Measurements from ENCODE around the gene CLIP1.

Gene CLIP1

DNA sequence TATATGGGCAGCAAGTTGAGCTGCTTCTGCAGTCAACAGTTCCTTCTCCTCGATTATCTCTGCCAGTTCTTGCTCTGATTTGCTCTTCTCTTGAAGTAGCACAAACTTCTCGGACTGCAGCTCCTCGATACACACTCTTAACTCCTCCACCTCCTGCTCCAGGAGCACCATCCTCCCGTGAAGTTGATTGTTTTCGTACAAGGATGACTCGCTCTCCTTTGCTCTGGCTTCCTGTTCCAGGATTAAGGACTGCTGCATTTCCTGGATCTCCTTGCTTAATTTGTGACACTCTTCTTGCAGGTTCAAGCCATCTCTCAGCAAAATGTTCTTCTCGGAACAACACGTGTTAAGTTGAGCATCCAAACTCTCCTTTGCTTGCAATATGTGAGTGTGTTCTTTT lies 100.0 kb downstream of the CLIP1 start:
- no peak for DNase-seq (ENCODE audit: extremely low read depth in 1 of 2, low read depth in 1 of 2)

DNA sequence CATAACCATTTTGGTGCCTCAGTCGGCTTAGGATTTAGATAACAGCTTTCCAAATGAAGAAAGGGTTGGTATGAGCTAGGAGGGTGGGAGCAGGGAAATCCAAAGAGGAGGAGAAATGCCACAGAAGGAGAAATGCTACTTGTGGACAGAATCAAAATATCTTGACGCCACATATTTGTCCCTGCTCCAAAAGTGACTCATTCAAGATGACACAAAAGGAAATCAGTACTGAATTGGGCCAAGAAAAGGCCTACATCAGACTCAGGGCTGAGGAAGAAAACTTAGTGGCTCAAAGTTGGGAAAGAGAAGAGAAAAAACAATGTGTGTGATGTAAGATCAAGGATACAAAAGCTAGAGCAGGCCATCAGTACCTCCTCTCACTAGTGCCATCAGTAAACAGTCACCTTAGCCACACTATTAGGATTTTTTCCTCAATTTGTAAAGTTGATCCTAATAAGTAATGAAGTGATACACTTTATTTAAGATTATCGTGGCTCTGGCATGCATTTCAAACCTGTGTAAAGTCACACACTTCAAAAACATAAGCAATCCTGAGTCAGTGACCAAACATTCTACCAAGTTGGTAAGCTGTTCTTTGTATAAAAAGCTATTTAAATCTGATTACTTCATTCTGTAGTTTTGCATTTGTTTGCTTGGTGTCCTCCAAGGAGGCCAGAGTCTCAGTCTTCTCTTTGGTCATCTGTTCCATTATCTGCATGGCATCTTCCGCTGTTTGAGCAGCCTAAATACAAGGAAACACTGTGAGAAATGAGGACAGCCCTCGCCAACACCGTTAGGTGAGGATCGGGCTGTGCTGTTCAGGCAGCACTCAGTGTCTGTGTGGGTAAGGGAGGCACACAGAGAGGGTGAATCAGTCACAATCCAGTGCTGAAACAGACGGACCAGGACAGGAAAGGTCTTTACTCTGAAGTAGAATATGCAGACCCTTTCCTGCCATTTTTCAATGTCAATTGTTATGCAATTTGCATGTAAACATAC lies 103.6 kb downstream of the CLIP1 start:
- DNase-seq (ENCODE audit: extremely low read depth in 1 of 2, low read depth in 1 of 2): no peak

DNA sequence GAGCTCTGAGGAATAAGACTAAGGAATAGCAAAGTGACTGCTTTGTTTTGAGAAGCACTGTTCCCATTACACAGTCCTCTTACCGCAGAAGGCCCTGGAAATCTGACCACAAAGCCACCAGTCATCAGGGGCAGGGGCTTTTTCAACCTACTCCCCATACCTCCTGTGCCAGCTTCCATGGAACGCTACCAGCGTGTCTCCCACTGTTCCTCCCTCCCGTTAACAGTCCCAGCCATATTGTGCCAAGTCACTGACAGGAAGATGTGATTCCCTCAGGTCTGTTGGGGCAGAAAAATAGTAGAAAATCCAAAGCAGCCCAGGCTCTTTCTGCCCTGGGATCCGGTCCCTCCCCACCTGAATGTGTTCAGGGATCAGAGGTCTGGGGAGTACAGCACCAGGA lies 109.5 kb downstream of the CLIP1 start:
- DNase-seq (ENCODE audit: extremely low read depth in 1 of 2, low read depth in 1 of 2): no peak

DNA sequence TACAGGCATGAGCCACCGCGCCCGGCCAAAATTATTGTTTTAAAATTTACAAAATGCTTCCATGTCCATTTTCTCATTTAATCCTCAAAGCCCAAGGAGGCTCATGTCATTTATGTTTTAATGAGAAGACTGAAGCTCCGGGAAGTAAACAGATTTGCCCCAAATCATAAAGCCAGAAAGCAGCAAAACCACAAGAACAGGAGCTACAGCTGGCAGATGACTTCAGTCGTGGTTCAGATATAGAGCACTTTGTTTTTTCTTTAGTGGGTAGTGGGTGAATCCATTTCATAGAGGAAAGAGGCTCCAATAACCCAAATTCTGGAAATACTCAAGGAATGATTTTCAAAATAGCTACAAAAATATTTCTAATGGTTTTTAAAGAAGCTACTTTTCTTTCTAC lies 110.8 kb downstream of the CLIP1 start:
- DNase-seq (ENCODE audit: extremely low read depth in 1 of 2, low read depth in 1 of 2): no peak

DNA sequence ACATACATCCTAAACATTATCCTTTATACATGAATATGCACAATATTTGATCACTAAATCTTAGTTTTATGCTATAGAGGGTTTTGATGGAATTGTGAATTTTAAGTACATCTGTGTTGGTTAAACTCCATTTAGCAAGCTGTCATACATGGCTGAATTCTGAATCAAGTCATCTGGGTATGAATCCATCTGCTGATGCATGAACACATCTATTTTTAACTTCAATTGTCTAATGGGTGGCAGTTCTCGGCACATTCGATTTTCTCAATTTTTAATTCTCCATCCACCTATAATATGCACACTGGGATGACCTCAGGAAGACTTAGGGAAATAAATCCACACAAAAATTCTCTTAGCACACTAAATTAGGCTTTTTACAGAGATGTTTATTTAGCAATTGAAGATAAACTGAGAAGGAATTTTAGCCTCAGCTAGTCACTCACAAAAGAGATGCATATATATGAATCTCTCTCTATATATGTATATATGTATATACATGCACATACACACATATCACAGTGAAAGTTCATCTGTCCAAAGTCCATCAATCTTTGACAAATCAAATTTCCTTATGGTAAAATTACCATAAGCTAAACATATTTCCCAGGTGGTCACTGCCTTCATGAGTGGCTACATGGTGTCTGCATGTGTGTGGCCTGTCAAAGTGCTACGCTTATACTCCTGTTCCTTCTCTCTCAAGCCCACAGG lies 111.7 kb downstream of the CLIP1 start:
- no peak for DNase-seq (ENCODE audit: extremely low read depth in 1 of 2, low read depth in 1 of 2)

DNA sequence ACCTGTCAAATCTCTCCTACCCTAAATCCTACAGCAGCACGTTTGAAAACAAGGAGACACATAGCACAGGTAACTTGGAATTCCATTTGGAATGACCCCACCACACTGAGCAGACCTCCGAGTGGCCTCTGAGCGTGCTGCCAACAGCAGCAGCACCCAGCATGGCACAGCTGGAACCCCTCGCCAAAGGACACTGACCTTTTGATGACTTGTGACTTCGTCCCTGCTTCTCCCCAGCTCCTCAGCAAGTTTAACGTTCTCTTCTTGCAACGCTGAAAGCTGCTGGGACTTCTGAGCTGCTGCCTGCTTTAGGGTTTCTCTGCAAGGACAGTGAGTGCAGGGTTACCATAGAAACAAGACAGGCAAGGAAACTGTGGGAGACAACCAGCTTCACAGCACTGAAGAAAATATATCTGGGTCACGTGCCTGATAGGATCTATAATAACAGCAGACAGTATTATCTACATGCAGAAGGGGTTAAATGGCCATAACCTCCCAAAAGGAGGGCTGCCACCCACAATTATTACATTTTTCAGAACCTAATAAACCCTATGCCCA lies 112.8 kb downstream of the CLIP1 start:
- no peak for DNase-seq (ENCODE audit: extremely low read depth in 1 of 2, low read depth in 1 of 2)

DNA sequence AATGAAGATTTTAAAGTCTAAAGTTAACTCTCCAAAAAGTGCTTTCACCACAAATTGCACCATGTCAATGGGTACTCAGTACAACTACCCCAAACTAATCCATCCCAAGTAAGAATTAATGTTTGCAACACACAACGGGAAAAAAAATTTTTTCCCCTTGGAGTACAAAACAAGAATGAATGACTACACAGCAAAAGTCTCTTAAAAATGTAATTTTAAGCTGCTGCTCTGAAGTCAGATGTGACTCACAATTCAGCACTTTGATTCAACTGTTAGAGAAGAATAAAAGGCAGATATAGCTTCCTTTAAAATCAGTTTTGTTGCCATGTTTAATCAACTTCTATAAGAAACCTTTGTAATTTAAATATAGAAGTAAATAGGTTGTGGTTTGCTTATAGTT lies 113.7 kb downstream of the CLIP1 start:
- DNase-seq (ENCODE audit: extremely low read depth in 1 of 2, low read depth in 1 of 2): no peak

DNA sequence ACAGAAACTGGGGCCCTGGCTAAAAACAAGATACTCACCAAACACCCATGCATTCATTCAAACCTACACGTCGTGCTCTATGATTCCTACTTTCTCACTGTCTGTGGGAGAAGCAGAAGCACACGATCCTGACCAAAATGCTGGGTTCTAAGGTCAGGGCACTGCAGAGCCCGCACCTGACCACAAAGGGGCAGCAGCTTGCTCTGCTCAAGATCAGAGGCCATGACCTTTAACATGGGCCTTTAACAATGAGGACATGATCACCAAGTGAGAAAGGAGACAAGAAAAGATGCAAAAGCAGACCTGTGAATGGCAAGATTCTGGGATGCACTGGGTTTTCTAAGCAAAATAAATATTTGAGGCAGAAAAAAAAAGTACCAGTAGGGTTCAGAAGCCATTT lies 116.1 kb downstream of the CLIP1 start:
- no peak for DNase-seq (ENCODE audit: extremely low read depth in 1 of 2, low read depth in 1 of 2)

DNA sequence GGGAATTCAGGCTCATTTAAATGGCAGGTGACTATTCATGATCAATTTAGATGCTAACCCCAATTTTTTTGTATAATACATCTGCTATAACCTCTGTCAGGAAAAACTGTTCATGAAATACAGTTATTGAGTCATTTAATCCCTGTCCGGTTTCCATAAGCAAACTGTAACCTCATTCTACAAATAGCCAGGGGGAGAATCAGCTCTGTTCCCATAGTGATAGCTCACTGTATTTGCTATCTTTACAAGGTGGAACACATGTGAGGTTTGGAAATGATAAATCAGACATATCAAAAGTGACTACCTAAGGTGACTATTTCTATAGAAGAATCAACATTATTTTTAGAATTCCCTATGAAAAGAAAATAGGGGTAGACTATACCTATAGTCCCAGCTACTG lies 117.5 kb downstream of the CLIP1 start:
- DNase-seq (ENCODE audit: extremely low read depth in 1 of 2, low read depth in 1 of 2): no peak

DNA sequence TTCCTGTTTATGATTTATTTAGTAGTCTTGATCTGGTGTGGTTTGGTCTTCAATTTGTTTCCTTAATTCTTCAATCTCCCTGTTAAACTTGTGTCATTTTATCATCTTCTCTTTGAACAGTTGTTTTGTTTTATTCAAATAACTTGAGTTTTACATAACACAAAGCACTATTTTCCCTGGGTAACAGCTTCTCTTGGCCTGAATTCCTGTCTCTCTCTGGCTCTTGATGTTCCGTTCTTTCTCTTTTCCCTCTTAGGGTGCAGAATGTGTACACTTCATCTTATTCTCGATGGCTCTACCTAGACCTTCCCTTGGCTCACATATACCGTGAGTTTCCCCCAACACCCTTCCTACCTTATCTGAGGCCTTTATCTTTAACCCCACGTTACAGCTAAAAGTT lies 119.4 kb downstream of the CLIP1 start:
- DNase-seq (ENCODE audit: extremely low read depth in 1 of 2, low read depth in 1 of 2): no peak

DNA sequence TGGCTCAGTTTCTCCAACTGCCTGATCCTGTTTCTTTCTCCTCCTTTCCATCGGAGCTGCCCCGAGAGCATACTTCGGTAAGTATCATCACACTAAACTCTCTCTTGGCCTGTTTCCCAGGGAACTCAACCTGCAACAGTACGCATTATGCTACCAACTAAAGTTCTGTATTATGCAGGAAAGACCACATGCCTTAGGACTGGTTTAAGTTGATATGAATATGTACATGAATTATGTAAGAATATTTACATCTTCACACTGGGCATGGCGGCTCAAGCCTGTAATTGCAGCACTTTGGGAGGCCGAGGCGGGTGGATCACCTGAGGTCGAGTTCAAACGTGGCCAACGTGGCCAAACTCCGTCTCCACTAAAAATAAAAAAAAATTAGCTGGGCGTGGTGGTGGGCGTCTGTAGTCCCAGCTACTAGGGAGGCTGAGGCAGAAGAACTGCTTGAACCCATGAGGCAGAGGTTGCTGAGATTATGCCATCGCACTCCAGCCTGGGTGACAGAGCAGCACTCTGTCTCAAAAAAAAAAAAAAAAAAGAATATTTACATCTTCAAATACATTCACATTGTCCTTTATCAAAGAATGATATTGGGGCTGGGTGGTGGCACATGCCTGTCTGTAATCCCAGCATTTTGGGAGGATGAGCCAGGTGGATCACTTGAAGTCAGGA lies 124.3 kb downstream of the CLIP1 start:
- no peak for DNase-seq (ENCODE audit: extremely low read depth in 1 of 2, low read depth in 1 of 2)

DNA sequence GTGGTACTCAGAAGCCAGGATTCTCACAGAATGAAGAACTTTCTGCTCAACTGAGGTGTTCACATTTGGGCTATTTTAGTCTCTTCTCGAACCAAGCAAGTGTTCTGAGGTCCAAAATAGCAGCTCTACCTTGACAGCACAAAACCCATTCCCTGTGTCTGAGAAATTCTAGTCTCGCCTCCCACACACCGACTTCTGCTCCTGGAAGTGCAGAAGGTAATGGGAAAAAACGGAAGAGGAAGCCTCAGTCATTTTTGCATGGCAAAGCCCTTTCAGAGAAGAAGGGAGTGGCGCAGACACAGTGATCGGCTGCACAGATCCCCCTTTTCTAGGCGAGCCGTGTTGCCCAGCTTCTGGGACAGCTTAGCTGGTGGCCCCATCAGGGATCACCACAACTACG lies 125.0 kb downstream of the CLIP1 start:
- DNase-seq (ENCODE audit: extremely low read depth in 1 of 2, low read depth in 1 of 2): no peak

DNA sequence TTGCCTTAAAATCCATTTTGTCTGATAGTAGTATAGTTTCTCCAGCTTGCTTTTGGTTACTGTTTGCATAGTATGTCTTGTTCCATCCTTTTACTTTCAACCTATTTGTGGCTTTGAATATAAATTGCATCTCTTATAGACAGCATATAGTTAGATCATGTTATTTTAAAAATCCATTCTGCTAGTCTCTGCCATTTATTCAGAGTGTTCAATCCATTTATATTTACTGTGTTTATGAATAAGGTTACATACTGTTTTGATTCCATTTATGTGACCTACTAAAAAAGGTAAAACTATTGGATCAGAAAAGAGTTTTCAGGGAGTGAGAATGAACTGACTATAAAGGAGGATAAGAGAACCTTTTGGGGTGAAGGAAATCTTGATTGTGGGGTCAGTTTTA lies 126.6 kb downstream of the CLIP1 start:
- DNase-seq (ENCODE audit: extremely low read depth in 1 of 2, low read depth in 1 of 2): no peak

DNA sequence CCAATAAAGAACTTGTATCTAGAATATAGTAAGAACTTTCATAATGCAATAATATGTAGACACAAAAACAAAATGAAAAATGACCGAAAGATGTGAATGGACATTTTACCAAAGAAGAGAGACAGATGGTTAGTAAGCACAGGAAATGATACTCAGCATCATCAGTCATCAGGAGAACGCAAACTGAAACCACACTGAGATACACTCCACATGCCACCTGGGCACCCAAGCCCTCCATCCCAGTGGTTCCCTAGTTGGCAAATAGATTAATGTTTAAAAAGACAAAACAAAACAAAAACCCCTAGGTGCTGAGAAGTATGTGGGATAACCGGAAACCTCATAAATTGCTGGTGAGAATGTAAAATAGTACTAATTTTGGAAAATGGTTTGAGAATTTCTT lies 129.4 kb downstream of the CLIP1 start:
- DNase-seq (ENCODE audit: extremely low read depth in 1 of 2, low read depth in 1 of 2): no peak

DNA sequence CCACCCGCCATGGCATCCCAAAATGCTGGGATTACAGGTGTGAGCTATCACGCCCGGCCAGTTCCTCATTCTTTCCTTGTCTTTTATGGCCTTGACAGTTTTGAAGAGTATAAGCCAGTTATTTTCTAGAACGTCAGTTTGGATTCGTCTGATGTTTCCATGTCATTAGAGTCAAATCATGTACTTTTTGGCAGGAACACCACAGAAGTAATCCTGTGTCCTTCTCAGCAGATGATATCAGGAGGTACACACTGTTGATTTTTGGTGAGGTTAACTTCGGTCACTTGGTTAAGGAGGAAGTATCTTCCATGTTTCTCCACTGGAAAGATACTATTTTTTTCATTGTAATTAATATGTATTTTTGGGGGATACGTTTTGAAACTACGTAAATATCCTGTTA lies 131.0 kb downstream of the CLIP1 start:
- DNase-seq (ENCODE audit: extremely low read depth in 1 of 2, low read depth in 1 of 2): no peak

DNA sequence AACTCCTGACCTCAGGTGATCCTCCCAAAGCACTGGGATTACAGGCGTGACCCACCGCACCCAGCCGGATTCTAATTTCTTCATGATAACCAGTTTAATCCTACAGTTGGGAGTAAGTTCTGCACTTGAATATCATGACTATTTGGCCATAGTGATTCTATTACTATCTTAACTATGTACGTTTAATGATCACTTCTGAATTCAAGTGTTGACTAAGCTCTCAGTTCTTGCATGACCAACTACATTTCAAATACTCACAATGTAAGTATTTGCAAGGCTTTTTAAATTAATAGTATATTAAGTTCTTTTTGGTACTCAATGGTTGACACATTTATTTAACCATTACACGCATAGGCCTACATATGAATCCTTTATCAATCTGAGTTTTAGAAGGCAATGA lies 138.8 kb downstream of the CLIP1 start:
- no peak for DNase-seq (ENCODE audit: extremely low read depth in 1 of 2, low read depth in 1 of 2)

DNA sequence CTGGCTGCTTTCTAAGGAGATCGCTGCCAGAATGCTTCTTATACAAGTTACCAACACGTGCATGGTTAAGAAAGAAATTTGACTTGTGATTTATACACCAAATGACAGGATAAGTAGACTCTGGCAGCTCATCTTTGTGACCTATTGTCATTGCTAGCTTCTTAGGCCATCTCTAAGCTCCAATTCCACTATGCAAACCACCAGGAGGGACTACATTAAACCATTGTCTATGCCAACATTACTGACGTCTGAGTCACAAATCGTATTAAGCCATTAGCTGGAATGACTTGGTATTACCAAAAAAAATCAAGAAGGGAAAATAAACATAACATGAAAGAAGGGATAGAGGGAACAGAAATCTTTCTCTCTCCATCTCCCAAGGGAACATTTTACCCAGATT lies 140.4 kb downstream of the CLIP1 start:
- DNase-seq (ENCODE audit: extremely low read depth in 1 of 2, low read depth in 1 of 2): no peak

DNA sequence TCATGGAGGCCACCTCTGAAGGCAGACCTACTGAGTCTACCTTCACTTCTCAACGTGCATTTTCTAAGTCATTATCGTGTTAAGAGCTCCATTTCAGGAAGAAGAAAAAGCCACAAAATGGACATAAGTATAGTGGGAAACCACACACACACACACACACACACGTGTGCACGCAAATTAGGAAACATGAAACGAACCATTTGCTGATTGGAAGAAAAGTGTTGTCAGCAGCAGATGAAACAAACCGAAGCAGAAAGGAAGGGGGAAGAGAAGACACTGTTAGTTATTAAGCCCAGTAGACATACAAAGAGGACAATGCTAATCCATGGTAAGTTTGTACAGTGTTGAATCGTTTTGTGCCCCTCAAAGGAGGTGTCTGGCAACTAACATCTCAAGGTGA lies 146.2 kb downstream of the CLIP1 start:
- no peak for DNase-seq (ENCODE audit: extremely low read depth in 1 of 2, low read depth in 1 of 2)

DNA sequence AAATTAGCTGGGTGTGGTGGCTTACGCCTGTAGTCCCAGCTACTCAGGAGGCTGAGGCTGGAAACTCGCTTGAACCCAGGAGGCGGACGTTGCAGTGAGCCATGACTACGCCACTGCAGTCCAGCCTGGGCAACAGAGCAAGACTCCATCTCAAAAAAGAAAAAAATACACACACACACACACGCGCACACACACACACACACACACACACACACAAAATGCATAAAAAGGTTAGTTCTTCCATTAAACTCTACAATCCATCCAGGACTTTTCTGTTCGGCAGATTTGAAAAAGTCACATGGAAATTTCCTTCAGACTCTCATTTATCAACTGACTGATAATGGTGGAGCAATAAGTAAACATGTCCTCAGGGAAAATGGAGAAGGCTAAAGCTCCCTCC lies 147.0 kb downstream of the CLIP1 start:
- no peak for DNase-seq (ENCODE audit: extremely low read depth in 1 of 2, low read depth in 1 of 2)

DNA sequence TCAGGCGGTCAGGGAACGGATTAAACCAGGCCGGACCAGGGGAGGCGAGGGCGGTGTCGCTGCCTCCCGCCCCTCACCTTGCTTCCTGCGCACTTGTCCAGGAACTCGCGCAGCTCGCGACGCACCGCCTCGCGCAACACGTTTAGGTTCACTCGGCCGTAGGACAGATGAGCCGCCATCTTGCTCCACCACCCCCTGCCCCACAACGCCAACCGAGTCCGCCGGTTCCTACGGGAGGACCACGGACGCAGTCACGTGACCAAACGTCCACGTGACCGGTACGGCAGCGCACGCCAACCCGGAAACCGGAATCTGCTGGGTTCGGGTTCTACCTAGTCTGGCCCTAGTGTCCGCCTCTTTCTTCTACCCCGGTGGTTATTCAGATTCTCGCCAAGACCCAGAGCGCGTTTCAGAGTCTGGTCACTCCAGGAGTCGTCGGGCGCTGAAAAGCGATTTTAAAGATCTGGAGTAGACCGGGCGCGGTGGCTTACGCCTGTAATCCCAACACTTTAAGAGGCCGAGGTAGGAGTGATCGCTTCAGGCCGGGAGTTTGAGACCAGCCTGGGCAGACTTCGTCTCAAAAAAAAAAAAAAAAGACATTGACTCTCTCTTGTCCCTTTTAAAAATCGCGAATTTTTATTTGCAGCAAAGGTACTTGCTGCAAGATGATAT lies 156.1 kb downstream of the CLIP1 start, which contains the start of gene VPS33A:
Gene VPS33A (minus strand): TSS at position 265 of the 672 bp plus-strand sequence. CDS start 86 bp downstream, at position 179.
- peak; percentile 89 to 92 for DNase-seq (ENCODE audit: extremely low read depth in 1 of 2, low read depth in 1 of 2)

DNA sequence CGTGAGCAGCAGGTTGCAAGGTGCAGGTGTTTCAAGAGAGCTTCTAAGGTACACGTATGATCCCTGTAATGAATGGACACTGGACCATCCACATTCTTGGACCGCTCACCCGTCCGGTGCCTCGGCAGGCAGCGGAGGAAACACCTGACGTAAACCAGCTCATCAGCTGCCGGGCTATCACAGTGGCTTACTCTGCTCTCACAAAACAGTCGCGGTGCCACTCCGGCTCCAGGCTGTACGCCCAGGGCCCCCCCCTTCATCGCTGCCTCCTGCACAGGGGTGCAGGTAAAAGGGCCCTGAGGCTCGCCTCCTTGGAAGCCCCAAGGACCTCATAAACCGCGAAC lies 156.6 kb downstream of the CLIP1 start:
- peak in 1 of 2 donors; percentile 3 for DNase-seq (ENCODE audit: extremely low read depth in 1 of 2, low read depth in 1 of 2)

Data from stimulated activated CD8-positive, alpha-beta memory T cell treated with anti-CD3 and anti-CD28 coated beads, Interleukin-7, amount 100 ng/mL, for 48 hours (primary cell).